GM21381 (cell line): Measurements from ENCODE around the gene GNL1.

Experiments used
- ATAC-seq: cut with Tn5 transposase; IDR thresholded peaks from one replicate; pipeline ENCODE4 v1.9.1; 2021; ENCODE audit warnings: mild to moderate bottlenecking, moderate library complexity; ENCODE audit not compliant: unreplicated experiment

The GNL1 gene

GRCh38 chr6:30556066-30556905, at the start of gene GNL1:
Gene GNL1, minus strand, starts transcription at chr6:30556489. Its CDS starts 286 bp downstream, at chr6:30556203.
- ATAC-seq, result peak; percentile 78

- no peak for ATAC-seq
These were observed 47.7 kb upstream of the GNL1 start for GRCh38 chr6:30603961-30604360.

- ATAC-seq, result no peak
These were observed 45.7 kb upstream of the GNL1 start for GRCh38 chr6:30601815-30602641.

GRCh38 chr6:30601436-30601814, 45.1 kb upstream of the GNL1 start:
- no peak for ATAC-seq

GRCh38 chr6:30600451-30600961, 44.2 kb upstream of the GNL1 start:
- ATAC-seq, result no peak

- no peak for ATAC-seq
These were observed 43.5 kb upstream of the GNL1 start for GRCh38 chr6:30599625-30600324.

DNA sequence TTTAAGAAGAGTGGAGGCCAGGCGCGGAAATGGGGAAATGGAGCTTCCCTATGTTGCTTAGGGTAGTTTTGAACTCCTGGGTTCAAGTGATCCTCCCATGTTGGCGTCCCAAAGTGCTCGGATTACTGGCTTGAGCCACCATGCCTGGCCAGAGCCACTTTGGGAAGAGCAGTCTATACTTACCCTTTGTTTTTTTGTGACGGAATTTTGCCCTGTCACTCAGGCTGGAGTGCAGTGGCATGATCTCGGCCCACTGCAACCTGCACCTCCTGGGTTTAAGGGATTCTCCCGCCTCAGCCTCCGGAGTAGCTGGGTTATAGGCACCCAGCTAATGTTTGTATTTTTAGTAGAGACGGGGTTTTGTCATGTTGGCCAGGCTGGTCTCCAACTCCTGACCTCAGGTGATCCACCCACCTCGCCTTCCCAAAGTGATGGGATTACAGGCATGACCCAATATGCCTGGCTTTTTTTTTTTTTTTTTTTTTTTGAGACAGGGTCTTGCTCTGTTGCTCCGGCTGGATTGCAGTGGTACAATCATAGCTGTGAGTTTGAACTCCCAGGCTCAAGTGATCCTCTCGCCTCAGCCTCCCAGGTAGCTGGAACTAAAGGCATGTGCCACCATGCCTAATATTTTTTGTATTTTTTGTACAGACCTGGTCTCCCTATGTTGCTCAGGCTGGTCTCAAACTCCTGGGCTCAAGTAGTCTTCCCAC, 42.8 kb upstream of the GNL1 start:
- ATAC-seq, result no peak

GRCh38 chr6:30597315-30598144, 41.2 kb upstream of the GNL1 start:
- ATAC-seq, result peak; percentile 54

DNA sequence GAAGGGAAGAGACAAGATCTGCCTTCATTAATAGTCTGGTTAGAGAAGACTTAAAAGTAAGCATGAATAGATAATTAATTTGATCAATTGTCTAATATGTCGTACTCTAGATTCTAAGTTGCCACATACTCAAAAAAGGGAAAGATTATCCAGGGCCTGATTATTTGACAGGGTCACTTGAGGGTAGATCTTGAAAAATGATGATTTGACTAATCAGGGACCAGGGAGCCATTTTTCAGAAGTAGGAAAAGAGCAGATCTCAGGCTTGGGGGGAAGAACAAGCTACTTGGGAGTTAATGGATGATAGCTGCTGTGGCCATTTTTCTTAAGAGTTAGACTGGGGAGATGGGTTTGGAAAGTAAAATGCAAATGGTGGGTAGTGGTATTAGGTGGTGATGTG, 36.0 kb upstream of the GNL1 start:
- no peak for ATAC-seq

- ATAC-seq, result no peak
These were observed 34.7 kb upstream of the GNL1 start for GRCh38 chr6:30591008-30591407.

- no peak for ATAC-seq
These were observed 34.2 kb upstream of the GNL1 start for GRCh38 chr6:30590509-30590908.

DNA sequence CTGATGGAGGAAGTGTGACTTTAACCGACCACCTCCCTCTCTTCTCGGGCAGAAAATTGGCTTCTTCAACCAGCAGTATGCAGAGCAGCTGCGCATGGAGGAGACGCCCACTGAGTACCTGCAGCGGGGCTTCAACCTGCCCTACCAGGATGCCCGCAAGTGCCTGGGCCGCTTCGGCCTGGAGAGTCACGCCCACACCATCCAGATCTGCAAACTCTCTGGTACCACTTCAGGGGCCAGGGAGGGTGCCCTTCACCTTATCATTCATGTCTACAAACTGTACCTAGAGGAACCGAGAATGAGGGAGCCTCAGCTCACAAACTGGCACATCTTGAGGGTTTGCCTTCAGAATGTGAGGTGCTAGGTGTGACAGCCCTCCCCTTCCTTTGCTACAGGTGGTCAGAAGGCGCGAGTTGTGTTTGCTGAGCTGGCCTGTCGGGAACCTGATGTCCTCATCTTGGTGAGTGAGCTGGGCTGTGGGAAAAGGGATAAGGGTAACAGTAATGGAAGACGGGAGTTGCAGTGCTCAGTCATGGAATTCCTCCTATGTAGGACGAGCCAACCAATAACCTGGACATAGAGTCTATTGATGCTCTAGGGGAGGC, 33.6 kb upstream of the GNL1 start:
- ATAC-seq, result no peak

DNA sequence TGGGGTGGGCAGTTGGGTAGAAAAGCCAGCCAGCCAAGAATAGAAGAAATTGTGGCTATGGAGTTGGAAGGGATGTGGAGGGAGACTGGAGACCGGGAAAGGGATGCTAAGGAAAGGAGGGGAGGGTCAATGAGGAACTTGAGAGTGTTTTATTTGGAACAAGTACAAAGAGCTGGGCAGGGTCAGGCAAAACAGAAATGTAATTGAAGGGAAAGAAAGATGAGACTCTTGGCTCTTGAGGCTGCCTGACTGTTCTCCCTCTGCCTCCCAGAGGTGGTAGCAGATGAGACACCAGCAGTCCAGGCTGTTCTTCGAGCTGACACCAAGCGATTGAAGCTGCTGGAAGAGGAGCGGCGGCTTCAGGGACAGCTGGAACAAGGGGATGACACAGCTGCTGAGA, 27.6 kb upstream of the GNL1 start:
- no peak for ATAC-seq

DNA sequence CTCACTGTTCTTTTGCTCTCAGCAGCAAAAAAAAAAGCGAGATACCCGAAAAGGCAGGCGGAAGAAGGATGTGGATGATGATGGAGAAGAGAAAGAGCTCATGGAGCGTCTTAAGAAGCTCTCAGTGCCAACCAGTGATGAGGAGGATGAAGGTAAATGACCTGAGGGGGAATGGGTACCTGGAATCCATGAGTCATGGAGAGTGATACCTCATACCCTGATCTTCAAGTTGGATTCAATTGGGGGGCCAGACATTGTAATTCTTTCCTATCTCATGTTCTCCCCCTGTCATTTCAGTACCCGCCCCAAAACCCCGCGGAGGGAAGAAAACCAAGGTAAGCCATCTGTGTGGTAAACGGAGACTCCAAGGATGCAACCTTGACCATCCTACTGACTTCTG, 21.8 kb upstream of the GNL1 start:
- no peak for ATAC-seq

- no peak for ATAC-seq
These were observed 16.8 kb upstream of the GNL1 start for GRCh38 chr6:30573113-30573512.

DNA sequence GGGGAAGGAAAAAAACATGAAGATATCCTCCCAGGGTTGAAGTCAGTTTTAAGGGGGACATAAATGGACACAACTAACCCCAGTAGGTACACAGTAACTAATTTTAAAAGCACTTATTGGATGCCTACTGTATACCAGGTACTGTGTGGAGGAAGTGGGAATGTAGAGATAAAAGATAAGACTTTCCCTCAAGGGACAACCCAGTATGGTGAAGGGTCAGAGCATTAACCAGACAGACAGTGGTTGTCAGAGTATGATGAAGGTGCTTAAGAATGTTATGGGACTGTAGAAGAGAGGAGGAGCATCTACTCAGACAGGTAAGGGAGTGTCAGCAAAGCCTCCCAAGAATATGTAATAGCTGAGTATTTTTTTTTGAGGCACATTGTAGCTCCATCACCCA, 15.9 kb upstream of the GNL1 start:
- no peak for ATAC-seq

DNA sequence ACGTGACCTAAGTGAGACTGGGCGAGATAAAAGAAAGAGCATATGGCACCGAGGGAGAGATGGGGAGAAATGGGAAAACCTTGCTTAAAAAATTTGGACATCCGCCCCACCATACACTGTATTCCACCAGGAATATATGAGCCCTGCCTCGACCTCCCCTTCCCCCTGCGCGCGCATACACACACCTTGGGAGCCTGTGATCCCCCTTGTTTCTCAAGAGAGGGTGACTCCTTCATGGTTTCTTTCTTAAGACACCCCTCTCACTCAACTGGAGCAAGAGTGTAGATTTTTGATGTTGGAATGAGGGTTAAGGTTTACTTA, 15.4 kb upstream of the GNL1 start:
- no peak for ATAC-seq

- peak; percentile 93 for ATAC-seq
These were observed 14.9 kb upstream of the GNL1 start, which contains the start of gene ABCF1 for GRCh38 chr6:30571075-30571761. Gene ABCF1, plus strand, starts transcription at chr6:30571442. Its CDS starts 46 bp downstream, at chr6:30571488.

DNA sequence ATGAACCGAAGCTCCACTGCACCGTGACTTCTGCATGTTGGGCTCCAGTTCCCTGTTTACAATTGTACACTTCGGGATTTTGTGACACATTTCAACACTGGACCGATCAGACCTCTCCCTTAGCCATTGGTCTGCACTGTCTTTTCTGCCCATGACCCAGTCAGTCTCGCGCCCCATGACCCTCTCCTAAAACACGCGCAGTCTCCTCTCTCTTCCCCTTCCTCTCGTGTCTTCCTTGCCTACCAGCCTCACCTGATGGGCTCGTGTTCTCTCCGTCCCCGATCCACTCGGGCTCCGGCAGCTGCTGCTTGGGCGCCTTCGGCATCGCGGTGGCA, 14.4 kb upstream of the GNL1 start:
- peak; percentile 5 for ATAC-seq
